Activated CD8-positive, alpha-beta memory T cell treated with anti-CD3 and anti-CD28 coated beads, Interleukin-2, amount 50 U/mL, for 24 hours (primary cell): ENCODE data around the gene SLC19A1.

Experiments used
- DNase-seq: peaks from one replicate; pipeline ENCODE4 v3.0.0-alpha.2; 2020; ENCODE audit errors: extremely low read depth

Gene SLC19A1

DNA sequence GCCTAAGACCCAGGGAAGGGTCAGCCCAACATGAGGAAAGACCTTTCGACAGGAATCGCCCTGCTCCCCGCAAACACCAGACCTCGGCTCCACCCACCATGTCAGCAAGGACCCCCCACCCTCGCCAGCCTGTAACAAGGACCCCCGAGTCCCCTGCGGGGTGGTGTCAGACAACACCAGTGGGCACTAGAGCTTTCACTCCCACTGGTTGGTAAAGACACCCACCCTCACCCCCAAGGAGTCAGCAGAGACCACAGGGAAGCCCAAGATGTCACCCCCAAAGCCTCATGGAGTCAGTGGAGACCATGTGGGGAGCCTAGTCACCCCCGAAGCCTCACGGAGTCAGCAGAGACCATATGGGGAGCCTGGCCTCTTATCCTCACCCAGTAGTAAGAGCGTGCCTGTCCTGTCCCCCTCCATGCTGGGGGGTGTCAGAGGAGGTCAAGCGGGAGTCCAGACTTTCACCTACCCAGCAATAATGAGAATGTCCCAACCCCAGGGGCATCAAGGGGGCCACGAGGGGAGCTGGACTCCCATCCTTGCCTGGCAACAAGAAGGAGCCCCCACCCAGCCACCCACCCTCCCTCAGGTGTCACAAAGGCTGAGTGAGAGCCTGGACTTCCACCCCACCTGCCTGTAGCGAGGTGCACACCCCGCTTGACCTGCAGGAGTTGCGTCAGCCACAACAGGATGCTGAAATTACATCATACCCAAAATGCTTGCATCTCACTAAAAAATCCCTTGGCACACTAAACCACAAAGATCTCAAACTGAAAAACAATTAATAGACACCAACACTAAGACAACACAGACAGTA is 24.8 kb downstream of the SLC19A1 start:
- DNase-seq = no peak

DNA sequence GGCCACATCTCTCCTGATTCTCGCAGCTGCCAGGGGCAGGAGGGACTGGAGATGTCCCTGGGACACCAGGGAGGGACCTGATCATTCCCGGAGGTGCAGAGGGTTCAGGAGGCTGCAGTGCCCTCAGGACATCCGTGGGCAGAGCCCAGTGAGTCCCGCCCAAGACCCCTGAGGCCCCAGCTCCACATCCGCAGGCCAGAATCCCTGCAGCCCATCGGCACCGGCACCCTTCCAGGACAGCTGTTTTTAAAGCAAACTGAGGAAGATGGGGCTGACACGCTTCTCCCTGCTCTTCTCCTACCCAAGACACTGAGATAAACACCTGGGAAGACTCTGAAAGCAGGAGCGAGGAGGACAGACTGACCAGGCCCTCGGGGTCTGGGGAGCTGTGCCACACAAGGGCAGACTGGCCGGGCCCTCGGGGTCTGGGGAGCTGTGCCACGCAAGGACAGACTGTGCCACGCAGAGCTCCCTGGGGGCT is 25.5 kb downstream of the SLC19A1 start:
- DNase-seq = no peak

GRCh38 chr21:45516071-45516670 is 26.1 kb downstream of the SLC19A1 start:
- no peak for DNase-seq

- no peak for DNase-seq
Observed at GRCh38 chr21:45515241-45516061, 26.8 kb downstream of the SLC19A1 start.

DNA sequence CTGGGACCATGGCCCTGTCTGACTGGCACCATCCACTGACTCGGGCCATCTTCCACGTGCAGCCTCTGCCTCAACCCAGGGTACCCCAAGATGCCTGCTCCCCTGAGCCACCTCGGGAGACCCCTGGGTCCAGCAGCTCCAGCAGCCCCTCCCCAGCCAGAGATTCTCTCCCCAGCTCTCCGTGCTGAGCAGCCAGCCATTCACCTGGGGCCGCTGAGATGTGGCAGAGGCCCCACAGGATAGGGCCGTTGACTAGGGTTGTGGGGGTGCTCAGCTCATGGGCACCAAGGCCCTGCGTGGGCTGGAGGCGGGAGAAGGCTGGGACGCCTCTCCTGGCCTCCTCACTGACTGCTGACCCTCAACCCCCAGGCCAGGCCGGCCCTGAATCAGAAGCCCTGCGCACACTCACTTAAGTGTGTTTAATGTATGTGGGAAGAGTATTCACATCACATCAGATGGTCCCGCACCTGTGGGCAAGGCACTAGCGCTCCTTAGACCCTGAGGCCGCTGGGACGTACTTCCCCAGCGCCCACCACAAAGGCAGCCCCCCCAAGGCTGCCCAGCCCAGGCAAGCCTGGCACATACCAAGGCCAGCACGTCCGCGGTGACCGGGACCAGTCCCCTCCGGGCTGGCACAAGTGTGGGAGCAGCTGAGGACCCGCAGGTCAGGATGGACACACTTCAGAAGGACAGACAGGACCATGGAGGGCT is 27.8 kb downstream of the SLC19A1 start:
- DNase-seq = no peak

DNA sequence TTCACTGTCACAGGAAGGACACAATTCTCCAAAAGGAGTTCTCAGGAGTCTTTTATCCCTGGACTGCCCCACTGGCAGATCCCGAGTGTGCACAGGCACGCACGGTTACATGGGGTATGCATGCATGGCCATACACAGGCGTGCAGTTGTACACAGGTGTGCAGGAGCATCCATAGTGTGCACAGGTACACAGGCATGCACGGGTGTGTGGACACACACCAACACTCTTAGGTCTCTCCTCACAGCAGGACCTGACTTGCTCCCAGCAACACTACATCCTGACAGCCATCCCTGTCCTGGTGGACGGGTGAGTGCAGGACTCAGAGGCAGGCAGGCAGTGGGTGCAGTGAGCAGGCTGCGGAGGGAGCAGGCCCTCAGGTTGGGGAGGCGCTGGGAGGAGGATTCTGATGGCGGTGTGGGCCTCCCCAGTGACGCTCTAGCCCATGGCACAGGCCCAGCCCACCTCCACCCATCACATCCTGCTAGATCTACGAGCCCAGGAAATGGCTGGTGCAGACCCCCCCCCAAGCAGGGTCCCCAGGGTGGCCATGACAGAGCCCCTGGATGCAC is 28.4 kb downstream of the SLC19A1 start:
- no peak for DNase-seq

DNA sequence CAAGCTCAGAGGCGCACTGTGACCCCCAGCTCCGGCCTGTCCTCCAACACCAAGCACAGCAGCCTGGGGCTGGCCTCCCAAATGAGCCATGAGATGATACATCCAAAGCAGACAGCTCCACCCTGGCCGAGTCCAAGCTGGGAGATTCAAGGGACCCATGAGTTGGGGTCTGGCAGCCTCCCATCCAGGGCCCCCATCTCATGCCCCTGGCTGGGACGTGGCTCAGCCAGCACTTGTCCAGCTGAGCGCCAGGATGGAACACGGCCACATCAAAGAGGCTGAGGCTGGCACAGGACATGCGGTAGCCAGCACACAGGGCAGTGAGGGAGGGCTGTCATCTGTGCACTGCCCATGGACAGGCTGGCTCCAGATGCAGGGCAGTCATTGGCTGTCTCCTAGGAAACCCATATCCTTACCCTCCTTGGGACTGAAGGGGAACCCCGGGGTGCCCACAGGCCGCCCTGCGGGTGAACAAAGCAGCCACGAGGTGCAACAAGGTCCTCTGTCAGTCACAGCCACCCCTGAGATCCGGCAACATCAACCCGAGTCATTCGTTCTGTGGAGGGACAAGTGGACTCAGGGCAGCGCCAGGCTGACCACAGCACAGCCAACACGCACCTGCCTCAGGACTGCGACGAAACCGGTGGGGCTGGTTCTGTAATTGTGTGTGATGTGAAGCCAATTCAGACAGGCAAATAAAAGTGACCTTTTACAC is 29.1 kb downstream of the SLC19A1 start:
- DNase-seq = no peak

DNA sequence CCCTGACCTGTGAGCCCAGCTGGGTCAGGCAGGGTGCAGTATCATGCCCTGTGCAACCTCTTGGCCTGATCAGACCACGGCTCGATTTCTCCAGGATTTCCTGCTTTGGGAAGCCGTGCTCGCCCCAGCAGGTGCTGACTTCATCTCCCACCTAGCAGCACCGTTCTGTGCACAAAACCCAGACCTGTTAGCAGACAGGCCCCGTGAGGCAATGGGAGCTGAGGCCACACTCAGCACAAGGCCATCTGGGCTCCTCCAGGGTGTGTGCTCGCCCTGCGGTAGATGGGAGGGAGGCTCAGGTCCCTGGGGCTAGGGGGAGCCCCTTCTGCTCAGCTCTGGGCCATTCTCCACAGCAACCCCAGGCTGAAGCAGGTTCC is 29.6 kb downstream of the SLC19A1 start:
- no peak for DNase-seq

DNA sequence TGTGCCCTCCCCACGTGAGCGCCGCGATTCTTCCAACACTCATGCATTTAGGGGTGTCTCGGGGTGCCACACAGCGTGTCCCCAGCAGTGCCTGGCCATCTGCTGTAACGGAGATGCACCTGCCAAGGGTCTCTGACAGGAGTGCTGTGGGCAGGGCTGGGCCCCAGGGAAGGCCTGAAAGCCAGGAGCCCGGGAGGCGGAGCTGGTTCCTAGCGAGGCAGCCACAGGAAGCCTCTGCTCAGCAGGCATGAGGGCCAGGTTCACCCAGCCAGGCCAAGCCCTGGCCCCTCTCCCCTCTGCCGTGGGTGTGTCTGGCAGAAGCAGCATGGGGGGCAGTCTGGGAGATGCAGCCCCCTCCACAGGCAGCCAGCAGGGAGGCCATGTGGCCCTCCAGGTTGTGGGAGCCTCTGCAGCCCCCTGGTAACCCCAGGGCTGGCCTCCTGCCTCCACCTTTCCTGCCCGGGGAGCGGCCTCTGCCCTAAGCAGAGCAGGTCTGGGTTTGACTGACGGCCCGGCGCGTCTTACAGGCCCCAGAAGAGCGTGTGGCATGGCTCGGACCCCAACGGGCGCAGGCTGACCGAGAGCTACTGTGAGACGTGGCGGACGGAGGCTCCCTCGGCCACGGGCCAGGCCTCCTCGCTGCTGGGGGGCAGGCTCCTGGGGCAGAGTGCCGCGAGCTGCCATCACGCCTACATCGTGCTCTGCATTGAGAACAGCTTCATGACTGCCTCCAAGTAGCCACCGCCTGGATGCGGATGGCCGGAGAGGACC is 30.4 kb downstream of the SLC19A1 start:
- no peak for DNase-seq

GRCh38 chr21:45511007-45511406 is 31.2 kb downstream of the SLC19A1 start:
- no peak for DNase-seq

GRCh38 chr21:45510466-45510955 is 31.7 kb downstream of the SLC19A1 start:
- DNase-seq = no peak

GRCh38 chr21:45509566-45510465 is 32.4 kb downstream of the SLC19A1 start:
- no peak for DNase-seq

GRCh38 chr21:45508607-45509565 is 33.4 kb downstream of the SLC19A1 start:
- DNase-seq = no peak

DNA sequence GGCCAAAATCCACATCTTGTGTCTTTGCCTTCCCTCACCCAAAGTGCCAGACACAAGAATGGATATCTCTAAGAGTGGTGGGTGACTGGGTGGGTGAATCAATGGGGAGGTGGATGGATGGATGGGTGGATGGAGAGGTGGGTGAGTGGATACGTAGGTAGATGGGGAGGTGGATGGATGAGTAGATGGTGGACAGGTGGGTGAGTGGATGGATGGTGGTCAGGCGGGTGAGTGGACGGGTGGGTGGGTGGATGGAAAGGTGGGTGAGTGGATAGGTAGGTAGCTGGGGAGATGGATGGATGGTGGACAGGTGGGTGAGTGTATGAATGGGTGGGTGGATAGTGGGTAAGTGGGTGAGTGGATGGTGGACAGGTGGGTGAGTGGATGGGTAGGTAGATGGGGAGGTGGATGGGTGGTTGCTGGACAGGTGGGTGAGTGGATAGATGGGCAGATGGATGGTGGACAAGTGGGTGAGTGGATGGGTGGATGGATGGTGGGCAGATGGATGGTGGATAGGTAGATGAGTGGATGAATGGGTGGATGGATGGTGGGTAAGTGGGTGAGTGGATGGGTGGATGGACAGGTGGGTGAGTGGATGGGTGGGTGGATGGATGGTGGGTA is 34.2 kb downstream of the SLC19A1 start:
- no peak for DNase-seq

- no peak for DNase-seq
Observed at GRCh38 chr21:45507523-45507875, 34.7 kb downstream of the SLC19A1 start.

DNA sequence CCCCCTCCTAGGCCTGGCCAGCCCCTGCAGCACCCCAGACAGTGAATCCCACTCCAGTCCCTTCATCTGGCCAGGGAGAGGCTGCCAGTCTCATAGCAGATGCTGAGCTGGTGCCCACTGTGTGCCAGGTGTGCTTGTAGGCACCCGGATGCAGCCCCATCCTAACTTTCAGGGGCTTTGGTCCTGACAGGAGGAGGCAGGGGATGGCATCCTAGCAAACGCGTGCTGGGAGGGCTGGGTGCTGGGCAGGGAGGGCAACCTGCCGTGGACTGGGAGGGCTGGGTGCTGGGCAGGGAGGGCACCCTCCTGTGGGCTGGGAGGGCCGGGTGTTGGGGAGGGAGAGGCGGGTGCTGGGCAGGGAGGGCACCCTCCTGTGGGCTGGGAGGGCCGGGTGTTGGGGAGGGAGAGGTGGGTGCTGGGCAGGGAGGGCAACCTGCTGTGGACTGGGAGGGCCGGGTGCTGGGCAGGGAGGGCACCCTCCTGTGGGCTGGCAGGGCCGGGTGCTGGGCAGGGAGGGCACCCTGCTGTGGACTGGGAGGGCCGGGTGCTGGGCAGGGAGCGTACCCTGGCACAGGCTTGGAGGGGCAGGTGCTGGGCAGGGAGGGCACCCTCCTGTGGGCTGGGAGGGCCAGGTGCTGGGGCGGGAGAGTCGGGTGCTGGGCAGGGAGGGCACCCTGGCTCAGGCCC is 35.3 kb downstream of the SLC19A1 start:
- no peak for DNase-seq
